ENCODE measurements around the gene CIAPIN1.
"Not testable (repeated sequence)": the region's sequence is repeated elsewhere in the genome, so short reads cannot be mapped to it uniquely, and the experiment has no call there.

Gene CIAPIN1

GRCh38 chr16:57407521-57408353, 39.4 kb downstream of the CIAPIN1 start:
- DNase-seq: no peak

DNA sequence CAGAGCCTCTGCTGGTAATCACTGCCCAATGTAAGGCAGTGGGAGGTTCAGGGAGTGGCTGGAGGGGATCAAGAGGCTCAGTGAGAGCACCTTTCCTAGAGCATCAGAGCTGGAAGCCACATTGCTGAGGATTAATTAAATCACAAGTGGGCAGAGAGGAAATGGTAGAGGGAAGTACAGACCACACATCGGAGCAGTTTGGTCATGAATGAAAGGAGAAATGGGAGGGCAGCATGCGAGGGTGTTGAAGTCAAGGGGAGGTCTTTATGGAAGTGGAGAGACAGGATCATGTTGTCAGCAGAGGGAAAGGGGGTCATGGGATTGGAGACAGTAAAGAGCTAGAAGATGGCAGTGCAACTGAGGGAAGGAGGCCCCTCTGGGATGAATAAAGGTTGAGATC, 40.3 kb downstream of the CIAPIN1 start:
- no peak for DNase-seq

DNA sequence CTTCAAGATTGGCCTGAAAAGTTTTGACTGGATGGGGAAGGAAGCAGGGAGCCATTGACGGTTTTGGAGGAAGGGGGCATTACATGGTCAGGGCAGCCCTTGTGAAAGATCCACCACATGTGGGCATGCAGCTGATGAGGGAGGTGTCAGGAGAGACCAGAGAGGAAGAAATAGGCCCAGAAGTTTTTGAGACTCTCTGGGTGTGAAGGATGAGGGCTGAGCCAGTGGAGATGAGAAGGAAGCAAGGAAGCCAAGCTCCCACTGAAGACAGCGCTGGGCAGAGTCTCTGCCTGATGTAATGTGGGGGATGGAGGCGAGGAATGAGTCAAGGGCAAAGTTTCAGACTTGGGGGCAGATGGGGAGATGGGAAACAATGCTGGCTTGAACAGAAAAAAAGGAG, 42.1 kb downstream of the CIAPIN1 start:
- DNase-seq: no peak

DNA sequence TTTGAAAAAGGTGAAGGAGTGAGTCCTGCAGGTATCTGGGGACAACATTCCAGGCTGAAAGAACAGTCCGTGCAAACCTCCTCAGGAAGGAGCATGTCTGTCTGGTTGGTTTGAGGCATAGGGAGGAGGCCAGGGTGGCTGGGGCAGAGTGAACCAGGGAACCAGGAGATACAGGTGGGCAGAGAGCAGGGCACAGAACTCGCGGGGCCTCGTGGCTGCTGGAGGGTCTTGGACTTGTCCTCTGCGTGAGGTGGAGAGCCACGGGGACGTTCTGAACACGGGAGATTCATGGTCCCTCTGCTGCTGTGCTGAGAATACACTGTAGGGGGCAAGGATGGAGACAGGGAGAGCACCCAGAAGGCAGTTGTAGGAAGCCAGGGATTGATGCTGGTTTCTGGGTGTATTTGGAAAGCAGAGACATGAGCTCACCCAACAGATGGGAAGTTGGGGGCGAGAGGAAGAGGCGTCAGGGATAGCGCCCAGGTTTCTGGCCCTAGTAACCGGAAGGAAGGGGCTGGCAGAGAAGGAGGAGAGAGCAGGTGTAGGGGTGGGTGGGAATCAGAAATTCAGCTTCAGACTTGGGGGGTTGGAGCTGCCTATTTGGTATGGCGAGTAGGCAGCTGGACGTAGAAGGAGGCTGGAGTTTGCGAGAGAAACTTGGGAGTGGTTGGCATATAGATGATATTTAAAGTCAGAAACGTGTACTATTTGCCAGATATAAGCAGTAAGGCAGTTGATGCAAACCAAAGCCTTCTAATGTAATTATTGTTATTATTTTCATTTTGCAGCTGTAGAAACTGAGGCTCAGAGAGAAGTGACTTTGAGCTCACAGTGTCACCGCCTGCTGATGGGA, 43.0 kb downstream of the CIAPIN1 start, which contains the start of gene CCL17:
Gene CCL17 (plus strand): TSS at position 803 of the 853 bp plus-strand sequence. CDS start 9,166 bp downstream, outside the sequence.
- DNase-seq: peak in 1 of 51 donors; percentile 27

- DNase-seq: no peak
Observed at GRCh38 chr16:57401943-57402640, 45.1 kb downstream of the CIAPIN1 start.

- DNase-seq: not testable (repeated sequence)
Observed at GRCh38 chr16:57397493-57397892, 49.7 kb downstream of the CIAPIN1 start.

DNA sequence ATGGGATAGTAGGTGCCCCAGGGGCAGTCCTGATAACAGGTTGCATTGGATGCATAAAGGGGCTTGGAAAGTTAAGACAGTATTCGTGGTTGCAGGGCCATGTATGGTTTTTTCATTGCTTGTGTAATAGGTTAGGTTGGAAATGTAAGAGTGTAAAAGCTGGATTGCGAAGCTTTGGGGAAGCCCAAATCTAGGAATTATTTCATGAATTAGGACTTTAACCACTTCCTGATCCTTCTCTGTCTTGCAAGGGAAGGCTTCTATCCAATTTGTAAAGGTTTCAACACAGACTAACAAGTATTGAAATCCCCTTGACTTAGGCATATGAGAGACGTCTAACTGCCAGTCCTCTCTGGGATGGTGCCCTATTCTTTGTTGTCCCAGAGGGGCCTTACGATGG, 50.4 kb downstream of the CIAPIN1 start:
- DNase-seq: no peak

GRCh38 chr16:57395026-57395425, 52.2 kb downstream of the CIAPIN1 start:
- DNase-seq: no peak

DNA sequence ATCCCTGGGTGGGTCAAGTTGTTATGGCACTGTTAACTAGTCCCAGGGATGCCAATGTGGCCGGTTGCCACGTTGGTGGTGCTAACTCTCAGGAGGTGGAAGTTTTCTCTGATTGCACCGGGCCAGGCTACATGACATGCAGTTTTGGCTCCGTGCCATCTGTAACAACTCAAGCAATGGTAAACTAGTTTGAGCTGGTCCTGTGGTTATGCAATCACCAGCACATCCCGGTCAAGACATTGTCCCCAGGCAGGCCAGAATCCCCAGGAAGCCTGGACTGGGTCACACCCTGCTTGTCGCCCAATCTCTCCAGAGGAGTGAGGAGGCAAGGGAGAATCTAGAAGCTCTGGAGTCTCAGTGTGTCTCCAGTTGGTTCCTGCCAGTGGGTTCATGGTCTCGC, 52.7 kb downstream of the CIAPIN1 start:
- DNase-seq: no peak

GRCh38 chr16:57392694-57393093, 54.5 kb downstream of the CIAPIN1 start:
- DNase-seq: no peak

DNA sequence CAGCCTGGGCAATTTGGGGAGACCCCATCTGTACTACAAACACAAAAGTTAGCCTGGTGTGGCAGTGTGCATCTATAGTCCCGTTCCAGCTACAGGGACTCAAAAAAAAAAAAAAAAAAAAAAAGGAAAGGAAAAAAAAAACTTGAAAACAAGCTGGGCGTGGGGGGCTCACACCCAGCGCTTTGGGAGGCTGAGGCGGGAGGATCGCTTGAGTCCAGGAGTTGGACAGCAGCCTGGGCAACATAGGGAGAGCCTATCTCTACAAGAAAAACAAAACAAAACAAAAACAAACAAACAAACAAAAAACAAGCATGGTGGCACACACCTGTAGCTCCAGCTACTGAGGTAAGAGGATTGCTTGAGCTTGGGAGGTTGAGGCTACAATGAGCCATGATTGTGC, 55.5 kb downstream of the CIAPIN1 start:
- DNase-seq: no peak

DNA sequence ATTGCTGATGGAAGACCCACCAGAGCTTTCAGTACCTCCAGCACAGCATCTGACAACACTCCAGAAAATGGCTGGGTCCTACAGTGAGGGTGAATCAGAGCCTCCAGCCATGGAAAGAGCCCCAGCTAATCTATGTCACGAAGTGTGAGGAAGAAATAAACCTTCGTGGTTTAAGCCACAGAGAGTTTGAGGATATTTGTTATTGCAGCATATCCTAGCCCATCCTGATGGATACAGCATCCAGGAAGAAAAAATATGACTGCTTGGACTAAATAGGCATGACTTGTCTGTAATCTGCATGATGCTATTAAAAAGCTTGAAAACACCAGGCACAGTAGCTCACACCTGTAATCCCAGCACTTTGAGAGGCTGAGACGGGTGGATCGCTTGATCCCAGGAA, 55.9 kb downstream of the CIAPIN1 start:
- no peak for DNase-seq

GRCh38 chr16:57390636-57391295, 56.4 kb downstream of the CIAPIN1 start:
- no peak for DNase-seq

DNA sequence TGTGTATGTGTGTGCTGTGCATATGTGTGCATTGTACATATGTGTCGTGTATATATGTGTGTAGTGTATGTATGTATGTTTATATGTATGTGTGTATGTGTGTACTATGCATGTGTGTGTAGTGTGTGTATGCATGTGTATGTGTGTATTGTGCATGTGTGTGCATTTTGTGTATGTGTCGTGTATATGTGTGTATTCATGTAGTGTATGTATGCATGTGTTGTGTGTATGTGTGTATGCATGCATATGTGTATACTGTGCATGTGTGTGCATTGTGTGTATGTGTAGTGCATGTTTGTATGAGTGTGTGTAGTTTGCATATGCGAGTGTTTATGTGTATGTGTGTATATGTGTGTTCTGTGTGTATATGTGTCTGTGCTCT, 58.1 kb downstream of the CIAPIN1 start:
- no peak for DNase-seq

DNA sequence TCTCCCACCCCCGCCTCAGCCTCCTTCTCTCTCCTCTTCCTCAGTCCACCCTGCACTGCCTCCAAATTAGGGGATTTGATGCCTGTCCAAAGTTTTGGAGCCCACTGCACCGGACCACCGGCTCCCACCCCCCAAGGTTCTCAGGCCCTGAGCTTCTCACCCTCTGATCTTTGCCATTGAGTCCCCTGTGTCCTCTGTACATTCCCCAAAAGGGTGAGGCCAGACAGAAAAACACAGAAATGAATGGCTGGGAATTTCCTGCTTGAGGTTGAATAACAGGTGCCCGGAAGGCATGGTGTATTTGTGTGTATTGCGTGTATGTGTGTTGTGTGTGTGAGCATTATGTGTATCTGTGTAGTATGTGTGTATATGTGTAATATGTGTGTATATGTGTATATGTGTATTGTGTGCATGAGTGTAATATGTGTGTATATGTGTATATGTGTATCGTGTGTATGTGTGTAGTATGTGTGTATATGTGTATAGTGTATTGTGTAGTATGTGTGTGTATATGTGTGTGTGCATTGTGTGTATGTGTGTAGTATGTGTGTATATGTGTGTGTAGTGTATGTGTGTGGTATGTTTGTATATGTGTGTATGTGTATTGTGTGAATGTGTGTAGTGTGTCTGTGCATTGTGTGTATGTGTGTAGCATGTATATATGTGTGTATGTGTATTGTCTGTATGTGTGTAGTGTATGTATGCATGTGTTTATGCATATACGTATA, 58.7 kb downstream of the CIAPIN1 start:
- DNase-seq: no peak

DNA sequence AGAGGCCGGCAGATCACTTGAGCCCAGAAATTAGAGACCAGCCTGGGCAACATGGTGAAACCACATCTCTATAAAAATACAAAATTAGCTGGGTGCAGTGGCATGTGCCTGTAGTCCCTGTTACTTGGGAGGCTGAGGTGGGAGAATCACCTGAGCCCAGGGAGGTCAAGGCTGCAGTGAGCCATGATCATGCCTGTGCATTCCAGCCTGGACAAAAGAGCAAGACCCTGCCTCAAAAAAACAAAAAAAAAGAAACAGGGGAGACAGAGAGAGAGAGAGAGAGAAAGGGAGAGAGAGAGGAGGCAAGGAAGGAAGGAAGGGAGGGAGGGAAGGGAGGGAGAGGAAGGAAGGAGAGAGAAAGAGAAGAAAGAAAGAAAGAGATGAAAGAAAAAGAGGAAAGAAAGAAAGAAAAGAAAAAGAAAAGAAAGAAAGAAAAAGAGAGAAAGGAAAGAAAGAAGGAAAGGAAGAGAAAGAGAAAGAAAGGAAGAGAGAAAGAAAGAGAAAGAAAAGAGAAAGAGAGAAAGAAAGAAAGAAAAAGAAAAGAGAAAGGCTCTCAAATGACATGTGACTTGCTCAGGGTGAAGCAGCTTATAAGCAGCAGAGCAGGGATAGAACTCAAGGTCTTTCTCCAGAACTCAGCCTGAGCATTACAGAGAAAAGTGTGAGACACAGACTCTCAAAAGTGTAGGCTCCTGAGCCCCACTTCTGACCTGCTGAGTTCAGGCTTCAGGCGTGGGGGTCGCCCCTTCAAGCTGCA, 59.4 kb downstream of the CIAPIN1 start:
- DNase-seq: no peak

DNA sequence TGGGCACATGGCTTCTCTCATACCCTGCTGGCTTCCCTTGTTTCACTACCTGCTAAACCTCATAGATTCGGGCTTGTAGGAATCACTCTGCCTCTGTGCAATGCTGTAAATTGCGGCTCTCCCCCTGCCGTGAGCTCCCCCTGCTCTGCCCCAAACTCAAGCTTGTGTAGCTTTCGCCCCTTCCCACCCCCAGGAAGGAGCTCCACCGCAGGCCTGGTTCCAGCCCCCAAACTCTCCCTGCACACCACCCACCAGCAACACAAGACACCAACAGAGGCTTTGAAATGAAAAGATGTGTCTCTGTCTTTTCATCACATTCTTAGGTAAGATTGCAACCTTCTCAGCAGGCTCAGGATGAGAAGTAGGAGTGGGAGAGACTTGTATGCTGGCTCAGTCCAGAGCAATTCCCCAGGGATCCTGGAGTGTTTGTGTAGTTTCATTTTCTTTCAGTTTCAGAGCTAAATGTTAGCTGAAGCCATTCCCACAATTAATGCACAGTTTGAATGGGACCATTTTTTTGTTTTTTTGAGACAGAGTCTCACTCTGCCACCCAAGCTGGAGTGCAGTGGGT, 60.7 kb downstream of the CIAPIN1 start:
- peak in 1 of 51 donors; percentile 16 for DNase-seq

DNA sequence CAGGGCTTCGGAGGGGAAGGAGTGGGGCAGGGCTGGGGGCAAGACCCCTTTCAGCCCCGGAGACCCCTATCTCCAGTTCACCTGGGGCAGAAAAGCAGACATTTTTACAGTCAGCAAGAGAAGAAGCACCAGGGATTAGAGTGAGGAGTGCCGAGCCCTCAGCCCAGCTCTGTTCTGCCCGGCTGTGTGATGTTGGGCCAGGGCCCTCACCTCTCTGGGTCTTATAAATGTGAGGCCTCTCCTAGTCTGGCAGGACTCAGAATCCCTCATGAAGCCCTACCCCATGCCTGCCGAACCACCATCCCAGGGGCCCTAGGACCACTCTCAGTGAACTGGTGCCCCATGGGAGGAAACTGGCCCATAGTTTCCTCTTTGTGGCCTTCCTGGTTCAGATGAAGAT, 62.1 kb downstream of the CIAPIN1 start:
- DNase-seq: no peak

DNA sequence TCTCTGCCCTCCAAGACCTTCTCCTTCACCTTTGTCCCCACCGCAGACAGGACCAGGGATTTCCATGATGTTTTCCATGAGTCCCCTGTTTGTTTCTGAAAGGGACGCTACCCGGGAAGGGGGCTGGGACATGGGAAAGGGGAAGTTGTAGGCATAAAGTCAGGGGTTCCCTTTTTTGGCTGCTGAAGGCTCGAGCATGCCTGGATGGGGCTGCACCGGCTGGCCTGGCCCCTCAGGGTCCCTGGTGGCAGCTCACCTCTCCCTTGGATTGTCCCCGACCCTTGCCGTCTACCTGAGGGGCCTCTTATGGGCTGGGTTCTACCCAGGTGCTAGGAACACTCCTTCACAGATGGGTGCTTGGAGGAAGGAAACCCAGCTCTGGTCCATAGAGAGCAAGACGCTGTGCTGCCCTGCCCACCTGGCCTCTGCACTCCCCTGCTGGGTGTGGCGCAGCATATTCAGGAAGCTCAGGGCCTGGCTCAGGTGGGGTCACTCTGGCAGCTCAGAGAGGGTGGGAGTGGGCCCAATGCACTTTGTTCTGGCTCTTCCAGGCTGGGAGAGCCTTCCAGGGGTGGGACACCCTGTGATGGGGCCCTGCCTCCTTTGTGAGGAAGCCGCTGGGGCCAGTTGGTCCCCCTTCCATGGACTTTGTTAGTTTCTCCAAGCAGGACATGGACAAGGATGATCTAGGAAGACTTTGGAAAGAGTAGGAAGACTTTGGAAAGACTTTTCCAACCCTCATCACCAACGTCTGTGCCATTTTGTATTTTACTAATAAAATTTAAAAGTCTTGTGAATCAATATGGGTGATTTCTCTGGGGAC, 62.7 kb downstream of the CIAPIN1 start:
- DNase-seq: peak in 3 of 51 donors; percentile 12 to 33 (median 22)
